Ishikawa (cell line): ENCODE measurements around the gene CPNE4.

Source experiments
- CEBPB ChIP-seq: IDR thresholded peaks from 2 replicates; pipeline ENCODE4 v1.6.1; 2012
- CREB1 ChIP-seq: IDR thresholded peaks from 2 replicates; pipeline ENCODE4 v1.6.1; 2012; ENCODE audit warnings: low read depth
- EGR1 ChIP-seq: IDR thresholded peaks from 2 replicates; pipeline ENCODE4 v1.6.1; 2012
- EP300 ChIP-seq: IDR thresholded peaks from 2 replicates; pipeline ENCODE4 v1.6.1; 2012; ENCODE audit warnings: borderline replicate concordance
- FOXM1 ChIP-seq: IDR thresholded peaks from 2 replicates; pipeline ENCODE4 v1.6.1; 2012; ENCODE audit warnings: low read depth, borderline replicate concordance
- MAX ChIP-seq: IDR thresholded peaks from 2 replicates; pipeline ENCODE4 v1.6.1; 2012
- NFIC ChIP-seq: IDR thresholded peaks from 2 replicates; pipeline ENCODE4 v1.6.1; 2012
- RAD21 ChIP-seq: IDR thresholded peaks from 2 replicates; pipeline ENCODE4 v1.6.1; 2012; ENCODE audit warnings: low read depth
- TAF1 ChIP-seq: IDR thresholded peaks from 2 replicates; pipeline ENCODE4 v1.6.1; 2012; ENCODE audit warnings: low read depth, mild to moderate bottlenecking
- TCF12 ChIP-seq: IDR thresholded peaks from 2 replicates; pipeline ENCODE4 v1.6.1; 2012; ENCODE audit warnings: low read depth
- TEAD4 ChIP-seq: IDR thresholded peaks from 2 replicates; pipeline ENCODE4 v1.6.1; 2012
- YY1 ChIP-seq: IDR thresholded peaks from 2 replicates; pipeline ENCODE4 v1.6.1; 2012; ENCODE audit warnings: low read depth
- ZBTB7A ChIP-seq: IDR thresholded peaks from 2 replicates; pipeline ENCODE4 v1.6.1; 2012; ENCODE audit warnings: low read depth
- TF ChIP-seq, protein P1 (sequence below): IDR thresholded peaks from 2 replicates; pipeline ENCODE4 v1.6.1; 2012; ENCODE audit warnings: low read depth, mild to moderate bottlenecking
- TF ChIP-seq, protein P2 (sequence below): IDR thresholded peaks from 2 replicates; pipeline ENCODE4 v1.6.1; 2012

CPNE4 gene

DNA sequence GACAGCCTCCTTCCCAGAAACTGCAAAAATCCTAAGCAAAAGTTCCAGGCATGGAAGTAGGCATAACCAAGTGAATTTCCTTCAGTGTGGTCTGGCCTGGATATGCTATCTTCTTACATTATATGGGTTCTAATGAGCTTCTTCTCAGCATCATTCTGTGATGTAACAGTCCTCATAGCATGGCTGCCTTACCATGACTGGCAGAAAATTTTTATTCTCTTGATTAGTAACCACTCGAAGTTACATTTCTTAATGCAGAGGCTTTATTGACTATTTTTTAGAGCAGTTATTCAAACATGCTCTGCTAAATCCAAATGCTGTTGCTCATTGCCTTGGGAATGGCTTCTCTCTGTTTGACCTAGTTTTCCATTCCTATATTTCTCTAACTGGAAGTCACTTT lies 21.1 kb upstream of the CPNE4 start:
- no peak for TF ChIP-seq MAX
- TF ChIP-seq, protein P1, sequence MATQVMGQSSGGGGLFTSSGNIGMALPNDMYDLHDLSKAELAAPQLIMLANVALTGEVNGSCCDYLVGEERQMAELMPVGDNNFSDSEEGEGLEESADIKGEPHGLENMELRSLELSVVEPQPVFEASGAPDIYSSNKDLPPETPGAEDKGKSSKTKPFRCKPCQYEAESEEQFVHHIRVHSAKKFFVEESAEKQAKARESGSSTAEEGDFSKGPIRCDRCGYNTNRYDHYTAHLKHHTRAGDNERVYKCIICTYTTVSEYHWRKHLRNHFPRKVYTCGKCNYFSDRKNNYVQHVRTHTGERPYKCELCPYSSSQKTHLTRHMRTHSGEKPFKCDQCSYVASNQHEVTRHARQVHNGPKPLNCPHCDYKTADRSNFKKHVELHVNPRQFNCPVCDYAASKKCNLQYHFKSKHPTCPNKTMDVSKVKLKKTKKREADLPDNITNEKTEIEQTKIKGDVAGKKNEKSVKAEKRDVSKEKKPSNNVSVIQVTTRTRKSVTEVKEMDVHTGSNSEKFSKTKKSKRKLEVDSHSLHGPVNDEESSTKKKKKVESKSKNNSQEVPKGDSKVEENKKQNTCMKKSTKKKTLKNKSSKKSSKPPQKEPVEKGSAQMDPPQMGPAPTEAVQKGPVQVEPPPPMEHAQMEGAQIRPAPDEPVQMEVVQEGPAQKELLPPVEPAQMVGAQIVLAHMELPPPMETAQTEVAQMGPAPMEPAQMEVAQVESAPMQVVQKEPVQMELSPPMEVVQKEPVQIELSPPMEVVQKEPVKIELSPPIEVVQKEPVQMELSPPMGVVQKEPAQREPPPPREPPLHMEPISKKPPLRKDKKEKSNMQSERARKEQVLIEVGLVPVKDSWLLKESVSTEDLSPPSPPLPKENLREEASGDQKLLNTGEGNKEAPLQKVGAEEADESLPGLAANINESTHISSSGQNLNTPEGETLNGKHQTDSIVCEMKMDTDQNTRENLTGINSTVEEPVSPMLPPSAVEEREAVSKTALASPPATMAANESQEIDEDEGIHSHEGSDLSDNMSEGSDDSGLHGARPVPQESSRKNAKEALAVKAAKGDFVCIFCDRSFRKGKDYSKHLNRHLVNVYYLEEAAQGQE, result no peak
- TF ChIP-seq RAD21, result no peak

- TF ChIP-seq, protein P2, sequence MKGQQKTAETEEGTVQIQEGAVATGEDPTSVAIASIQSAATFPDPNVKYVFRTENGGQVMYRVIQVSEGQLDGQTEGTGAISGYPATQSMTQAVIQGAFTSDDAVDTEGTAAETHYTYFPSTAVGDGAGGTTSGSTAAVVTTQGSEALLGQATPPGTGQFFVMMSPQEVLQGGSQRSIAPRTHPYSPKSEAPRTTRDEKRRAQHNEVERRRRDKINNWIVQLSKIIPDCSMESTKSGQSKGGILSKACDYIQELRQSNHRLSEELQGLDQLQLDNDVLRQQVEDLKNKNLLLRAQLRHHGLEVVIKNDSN, result no peak
- no peak for TF ChIP-seq RAD21
- TF ChIP-seq YY1, result no peak
- TF ChIP-seq TEAD4, result no peak
- TF ChIP-seq TCF12, result no peak
- TF ChIP-seq CREB1, result no peak
- no peak for TF ChIP-seq TAF1
- no peak for TF ChIP-seq MAX
- no peak for TF ChIP-seq EP300
- TF ChIP-seq CEBPB, result no peak
- TF ChIP-seq FOXM1, result no peak
- TF ChIP-seq, protein P1, result no peak
- TF ChIP-seq ZBTB7A, result no peak
- no peak for TF ChIP-seq NFIC
- TF ChIP-seq EGR1, result no peak
Measured at GRCh38 chr3:132047209-132047608, 12.4 kb upstream of the CPNE4 start.

DNA sequence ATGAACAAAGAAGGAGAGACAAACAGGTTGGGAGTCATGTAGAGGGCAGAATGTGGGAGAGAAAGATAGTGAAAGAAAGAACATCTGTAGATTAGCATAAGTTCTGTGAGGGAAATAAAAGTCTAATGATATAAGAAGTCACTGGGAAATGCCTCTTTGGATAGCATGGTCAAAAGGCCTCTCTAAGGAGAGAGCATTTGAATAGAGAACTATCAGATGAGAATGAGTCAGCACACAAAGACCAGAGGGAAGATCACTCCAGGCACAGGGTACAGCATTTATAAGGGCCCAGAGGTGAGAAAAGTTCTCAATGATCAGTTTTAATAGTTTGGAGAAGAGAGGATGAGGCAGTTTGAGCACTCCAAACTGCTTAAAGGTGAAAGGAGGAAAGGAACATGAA lies 7.9 kb upstream of the CPNE4 start:
- no peak for TF ChIP-seq CEBPB
- TF ChIP-seq, protein P1, result no peak
- no peak for TF ChIP-seq FOXM1
- no peak for TF ChIP-seq RAD21
- TF ChIP-seq, protein P2, result no peak
- TF ChIP-seq NFIC, result no peak
- no peak for TF ChIP-seq EP300
- TF ChIP-seq TAF1, result no peak
- TF ChIP-seq TCF12, result no peak

DNA sequence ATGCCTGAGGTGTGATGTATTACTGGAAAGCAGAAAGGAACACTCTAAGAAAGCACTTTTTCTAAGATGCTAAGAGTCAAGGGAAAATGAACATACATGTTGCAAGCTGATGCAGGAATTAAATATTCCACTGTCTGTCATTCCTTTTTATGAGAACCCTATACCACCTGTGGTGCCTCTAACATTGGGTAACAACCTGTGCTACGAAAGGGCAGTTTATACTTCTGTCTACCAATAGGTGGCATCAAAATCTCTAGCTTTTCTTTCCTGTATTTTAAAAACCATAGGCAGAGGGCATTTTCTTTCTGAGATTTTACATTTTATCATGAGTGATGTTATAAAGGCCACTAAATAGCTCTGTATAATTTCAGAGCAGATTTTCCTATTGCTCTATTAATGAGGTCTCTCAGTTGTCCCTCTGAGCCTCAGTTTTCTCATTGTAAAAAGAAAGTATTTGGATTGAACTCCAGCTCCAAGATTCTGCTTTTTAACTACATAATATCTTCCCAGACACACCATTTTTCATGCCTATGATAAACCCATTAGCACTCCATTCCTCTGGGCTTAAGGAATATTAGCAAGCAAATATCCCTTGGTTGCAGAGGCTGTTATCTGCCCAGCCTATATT lies 3.5 kb upstream of the CPNE4 start:
- no peak for TF ChIP-seq MAX
- TF ChIP-seq, protein P1, result no peak
- peak; percentile 38; the same call in 1 of the 2 replicates for TF ChIP-seq CEBPB
- TF ChIP-seq EGR1, result no peak
- TF ChIP-seq NFIC, result no peak
- no peak for TF ChIP-seq EP300
- peak; percentile 49 for TF ChIP-seq RAD21
